ENCODE data around the gene TOX4. TPM values are rescaled to one million over a fixed set of nuclear protein-coding genes. Genes with fewer than 3 reads are reported as not detected.
A peak's percentile ranks its signal among the peaks of the same experiment; 100 is the strongest.

Gene TOX4
- total and polyA plus RNA-seq, 9 donors = 21.8 to 75.3 (median 64.4) TPM

DNA sequence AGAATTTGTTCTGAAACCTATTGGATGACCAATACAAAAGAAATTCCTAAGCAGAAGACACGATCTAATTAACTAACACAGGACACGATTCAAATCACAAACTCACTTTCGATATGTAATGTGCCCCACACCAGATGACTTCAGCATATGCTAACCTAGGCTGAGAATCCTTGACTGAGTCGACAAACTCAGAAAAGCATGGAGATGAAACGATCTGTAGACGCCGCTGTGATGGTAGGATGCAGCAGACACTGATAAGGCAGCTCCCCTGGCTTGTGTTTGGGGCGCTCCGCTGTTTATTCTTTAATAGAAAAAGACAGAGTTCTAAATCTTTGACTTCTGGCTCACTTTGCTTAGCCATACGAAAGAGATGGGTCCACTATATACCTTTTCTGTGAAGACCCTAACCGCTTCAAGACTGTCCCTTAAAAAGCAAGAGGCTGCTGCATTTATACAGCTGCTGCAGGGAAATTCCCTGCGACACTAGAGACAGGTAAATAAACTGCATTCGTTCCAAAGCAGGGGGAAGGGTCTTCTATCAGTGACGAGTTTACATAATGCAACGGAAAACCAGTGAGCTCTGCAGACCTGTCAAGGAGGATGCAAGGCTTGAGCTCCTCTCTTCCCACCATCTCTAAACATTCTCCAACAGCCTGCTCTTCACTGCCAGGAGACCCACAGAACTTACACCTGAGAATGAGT, 22.0 kb upstream of the TOX4 start:
- Histone ChIP-seq H3K4me3 (peak overlapping the region; percentile 91), H3K9me3 (no peaks in the 10 kb centered on the region), H3K4me1 (ENCODE audit: insufficient read depth) (peaks cover 4% of the 10 kb centered on the region), H3K27me3 (no peaks in the 10 kb centered on the region), H3K27ac (no peak overlapping the region), H3K36me3 (no peaks in the 10 kb centered on the region)
- intact Hi-C loops (cut with DNase I) = loop anchor here in 1 of 4 donors (10.0 kb wide), 1 partner anchor 100 kb away; no protein-coding TSS in a partner anchor
- TF ChIP-seq POLR2A (IDR thresholded peaks at IDR 0.05) (no peak), EP300 (IDR thresholded peaks at IDR 0.05) (no peak)
- TF ChIP-seq, protein P1, sequence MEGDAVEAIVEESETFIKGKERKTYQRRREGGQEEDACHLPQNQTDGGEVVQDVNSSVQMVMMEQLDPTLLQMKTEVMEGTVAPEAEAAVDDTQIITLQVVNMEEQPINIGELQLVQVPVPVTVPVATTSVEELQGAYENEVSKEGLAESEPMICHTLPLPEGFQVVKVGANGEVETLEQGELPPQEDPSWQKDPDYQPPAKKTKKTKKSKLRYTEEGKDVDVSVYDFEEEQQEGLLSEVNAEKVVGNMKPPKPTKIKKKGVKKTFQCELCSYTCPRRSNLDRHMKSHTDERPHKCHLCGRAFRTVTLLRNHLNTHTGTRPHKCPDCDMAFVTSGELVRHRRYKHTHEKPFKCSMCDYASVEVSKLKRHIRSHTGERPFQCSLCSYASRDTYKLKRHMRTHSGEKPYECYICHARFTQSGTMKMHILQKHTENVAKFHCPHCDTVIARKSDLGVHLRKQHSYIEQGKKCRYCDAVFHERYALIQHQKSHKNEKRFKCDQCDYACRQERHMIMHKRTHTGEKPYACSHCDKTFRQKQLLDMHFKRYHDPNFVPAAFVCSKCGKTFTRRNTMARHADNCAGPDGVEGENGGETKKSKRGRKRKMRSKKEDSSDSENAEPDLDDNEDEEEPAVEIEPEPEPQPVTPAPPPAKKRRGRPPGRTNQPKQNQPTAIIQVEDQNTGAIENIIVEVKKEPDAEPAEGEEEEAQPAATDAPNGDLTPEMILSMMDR (IDR thresholded peaks at IDR 0.05) = no peak
- WGBS, 3 donors = 12 to 20% (median 15%) methylated on average over 15 of the region's 15 CpGs
- no peak for DNase-seq

- Histone ChIP-seq H3K4me1 (ENCODE audit: insufficient read depth) (peaks cover 4% of the 10 kb centered on the region), H3K27me3 (no peaks in the 10 kb centered on the region), H3K9me3 (no peaks in the 10 kb centered on the region), H3K36me3 (no peaks in the 10 kb centered on the region), H3K27ac (peak overlapping the region in 1 of 2 donors; percentile 93), H3K4me3 (peak overlapping the region; percentile 91)
- 0 to 1% (median 0%) methylated on average over 17 of the region's 17 CpGs for WGBS, 3 donors
- TF ChIP-seq, protein P1 (IDR thresholded peaks at IDR 0.05) = no peak
- TF ChIP-seq POLR2A (IDR thresholded peaks at IDR 0.05) (no peak), EP300 (IDR thresholded peaks at IDR 0.05) (no peak)
- DNase-seq = no peak
- intact Hi-C loops (cut with DNase I) = loop anchor here in 1 of 4 donors (10.0 kb wide), 1 partner anchor 99 kb away; no protein-coding TSS in a partner anchor
Observed at GRCh38 chr14:21455592-21455911, 21.4 kb upstream of the TOX4 start.

DNA sequence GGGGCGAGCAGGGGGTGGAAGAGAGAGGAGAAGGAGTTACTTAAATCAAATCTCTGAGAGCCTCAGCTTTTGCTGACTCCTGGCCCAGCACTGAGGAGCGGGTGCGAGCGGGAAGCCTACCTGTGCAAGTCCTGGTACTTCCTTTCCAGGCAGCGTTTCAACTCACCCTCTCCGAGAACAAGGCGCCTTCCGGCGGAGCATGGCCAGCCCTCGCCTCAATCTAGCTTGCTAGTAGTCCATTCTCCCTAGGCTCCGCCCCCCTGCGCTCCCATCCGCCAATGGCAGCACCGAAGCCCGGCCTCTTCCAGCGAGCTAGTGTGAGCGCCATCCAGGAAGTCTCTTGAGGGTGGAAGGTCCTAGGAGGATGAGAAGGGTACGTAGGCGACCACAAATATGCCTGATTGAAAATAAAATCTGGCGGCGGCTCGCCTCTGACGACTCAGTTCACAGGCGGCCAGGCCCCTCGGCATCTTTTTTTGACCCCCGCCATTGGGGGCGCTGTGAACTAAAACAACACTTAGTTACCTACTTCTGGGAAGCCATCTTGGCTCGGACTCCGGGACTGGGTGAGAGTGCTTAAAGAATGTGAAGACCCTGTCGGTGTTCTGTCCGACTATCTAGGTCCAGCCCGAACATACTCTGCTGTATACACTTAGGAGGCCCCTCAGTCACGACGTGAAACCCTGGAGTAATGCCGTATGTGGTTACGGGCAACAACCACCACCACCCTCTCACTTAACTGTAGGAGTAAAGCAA, 20.9 kb upstream of the TOX4 start, which contains the start of gene CHD8:
CHD8 (minus strand) TSS at position 212 of the 756 bp plus-strand sequence. CDS start 24,480 bp downstream, outside the sequence.
- Histone ChIP-seq H3K9me3 (no peaks in the 10 kb centered on the region), H3K4me1 (ENCODE audit: insufficient read depth) (peaks cover 4% of the 10 kb centered on the region), H3K27ac (peak within 1 kb of the TSS; percentile 65 to 93), H3K27me3 (no peaks in the 10 kb centered on the region), H3K4me3 (peak within 1 kb of the TSS; percentile 91), H3K36me3 (no peaks in the 10 kb centered on the region)
- intact Hi-C loops (cut with DNase I) = loop anchor here in 1 of 4 donors (2.0 to 10.0 kb wide), 2 partner anchors 21 to 99 kb away; partner anchors contain the start of genes RAB2B and TOX4
- TF ChIP-seq POLR2A (IDR thresholded peaks at IDR 0.05) = peak; percentile 47
- TF ChIP-seq EP300 (IDR thresholded peaks at IDR 0.05) = no peak
- TF ChIP-seq, protein P1 (IDR thresholded peaks at IDR 0.05) = peak; percentile 37 to 71 (median 56)
- DNase-seq = peak; percentile 98 to 99 (median 99)
- 0 to 1% (median 0%) methylated on average over 36 of the region's 36 CpGs for WGBS, 3 donors

GRCh38 chr14:21467616-21468015, 9.4 kb upstream of the TOX4 start:
- no peak overlapping the region for H3K27ac ChIP-seq
- no peak for DNase-seq
- H3K4me3 ChIP-seq = no peak overlapping the region
- H3K27me3 ChIP-seq = no peaks in the 10 kb centered on the region
- intact Hi-C loops (cut with DNase I) = no loop called here
- 78 to 90% (median 83%) methylated on average over 1 of the region's 1 CpG for WGBS, 3 donors
- TF ChIP-seq EP300 (IDR thresholded peaks at IDR 0.05) (no peak), POLR2A (IDR thresholded peaks at IDR 0.05) (no peak)
- TF ChIP-seq, protein P1 (IDR thresholded peaks at IDR 0.05) = no peak
- no peaks in the 10 kb centered on the region for H3K4me1 ChIP-seq (ENCODE audit: insufficient read depth)
- H3K9me3 ChIP-seq = no peaks in the 10 kb centered on the region
- H3K36me3 ChIP-seq = no peaks in the 10 kb centered on the region

Measured in ovary (tissue), 9 donors.